Ammon's horn (tissue), 1 donor: ENCODE measurements around the gene ASB18.

Experiments used
- DNase-seq: peaks from one replicate; pipeline ENCODE4 v3.0.0-alpha.2; 2016; ENCODE audit warnings: low spot score

Gene ASB18

GRCh38 chr2:236241181-236242056 is 22.8 kb downstream of the ASB18 start:
- no peak for DNase-seq

GRCh38 chr2:236240228-236240990 is 23.8 kb downstream of the ASB18 start:
- DNase-seq = no peak

- no peak for DNase-seq
Measured at GRCh38 chr2:236239276-236240065, 24.7 kb downstream of the ASB18 start.

GRCh38 chr2:236238751-236239150 is 25.5 kb downstream of the ASB18 start:
- no peak for DNase-seq

- no peak for DNase-seq
Measured at GRCh38 chr2:236237468-236238190, 26.6 kb downstream of the ASB18 start.

GRCh38 chr2:236236559-236237452 is 27.4 kb downstream of the ASB18 start:
- no peak for DNase-seq

GRCh38 chr2:236229186-236229585 is 35.0 kb downstream of the ASB18 start:
- no peak for DNase-seq

GRCh38 chr2:236223675-236224074 is 40.5 kb downstream of the ASB18 start:
- no peak for DNase-seq

GRCh38 chr2:236221798-236222197 is 42.4 kb downstream of the ASB18 start:
- no peak for DNase-seq

GRCh38 chr2:236219411-236219810 is 44.8 kb downstream of the ASB18 start:
- DNase-seq = no peak

GRCh38 chr2:236217926-236218325 is 46.3 kb downstream of the ASB18 start:
- no peak for DNase-seq

- DNase-seq = no peak
Measured at GRCh38 chr2:236216711-236217110, 47.5 kb downstream of the ASB18 start.

- DNase-seq = no peak
Measured at GRCh38 chr2:236215761-236216333, 48.4 kb downstream of the ASB18 start.

- DNase-seq = no peak
Measured at GRCh38 chr2:236215196-236215595, 49.0 kb downstream of the ASB18 start.

- DNase-seq = no peak
Measured at GRCh38 chr2:236214376-236214995, 49.7 kb downstream of the ASB18 start.

- no peak for DNase-seq
Measured at GRCh38 chr2:236211296-236211695, 52.9 kb downstream of the ASB18 start.

GRCh38 chr2:236210536-236210935 is 53.7 kb downstream of the ASB18 start:
- no peak for DNase-seq

GRCh38 chr2:236209996-236210395 is 54.2 kb downstream of the ASB18 start:
- no peak for DNase-seq

GRCh38 chr2:236209535-236209934 is 54.7 kb downstream of the ASB18 start:
- no peak for DNase-seq
